Measurements from ENCODE around the gene MYEF2.

Gene MYEF2

GRCh38 chr15:48121849-48122248 is 56.2 kb downstream of the MYEF2 start:
- DNase-seq (ENCODE audit: low read depth): no peak
- TF ChIP-seq, protein P1, sequence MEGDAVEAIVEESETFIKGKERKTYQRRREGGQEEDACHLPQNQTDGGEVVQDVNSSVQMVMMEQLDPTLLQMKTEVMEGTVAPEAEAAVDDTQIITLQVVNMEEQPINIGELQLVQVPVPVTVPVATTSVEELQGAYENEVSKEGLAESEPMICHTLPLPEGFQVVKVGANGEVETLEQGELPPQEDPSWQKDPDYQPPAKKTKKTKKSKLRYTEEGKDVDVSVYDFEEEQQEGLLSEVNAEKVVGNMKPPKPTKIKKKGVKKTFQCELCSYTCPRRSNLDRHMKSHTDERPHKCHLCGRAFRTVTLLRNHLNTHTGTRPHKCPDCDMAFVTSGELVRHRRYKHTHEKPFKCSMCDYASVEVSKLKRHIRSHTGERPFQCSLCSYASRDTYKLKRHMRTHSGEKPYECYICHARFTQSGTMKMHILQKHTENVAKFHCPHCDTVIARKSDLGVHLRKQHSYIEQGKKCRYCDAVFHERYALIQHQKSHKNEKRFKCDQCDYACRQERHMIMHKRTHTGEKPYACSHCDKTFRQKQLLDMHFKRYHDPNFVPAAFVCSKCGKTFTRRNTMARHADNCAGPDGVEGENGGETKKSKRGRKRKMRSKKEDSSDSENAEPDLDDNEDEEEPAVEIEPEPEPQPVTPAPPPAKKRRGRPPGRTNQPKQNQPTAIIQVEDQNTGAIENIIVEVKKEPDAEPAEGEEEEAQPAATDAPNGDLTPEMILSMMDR (conservative IDR thresholded peaks at IDR 0.05; ENCODE audit: low read depth, low read length): no peak
- peak overlapping the region; percentile 43 for H3K4me3 ChIP-seq (ENCODE audit: low read length)

GRCh38 chr15:48120745-48121144 is 57.4 kb downstream of the MYEF2 start, which contains the start of gene SLC24A5:
Gene SLC24A5 (plus strand): TSS chr15:48120990. CDS start chr15:48121045, 55 bp downstream.
- DNase-seq (ENCODE audit: low read depth): no peak

GRCh38 chr15:48119277-48119676 is 58.8 kb downstream of the MYEF2 start:
- no peak overlapping the region for H3K4me3 ChIP-seq (ENCODE audit: low read length)
- no peak for DNase-seq (ENCODE audit: low read depth)
- TF ChIP-seq, protein P1 (conservative IDR thresholded peaks at IDR 0.05; ENCODE audit: low read depth, low read length): no peak

More at GRCh38 chr15:48120745-48121144, 57.4 kb downstream of the MYEF2 start, which contains the start of gene SLC24A5:
- TF ChIP-seq, protein P1 (conservative IDR thresholded peaks at IDR 0.05; ENCODE audit: low read depth, low read length): no peak
- H3K4me3 ChIP-seq (ENCODE audit: low read length): peak within 1 kb of the TSS; percentile 43

DNA sequence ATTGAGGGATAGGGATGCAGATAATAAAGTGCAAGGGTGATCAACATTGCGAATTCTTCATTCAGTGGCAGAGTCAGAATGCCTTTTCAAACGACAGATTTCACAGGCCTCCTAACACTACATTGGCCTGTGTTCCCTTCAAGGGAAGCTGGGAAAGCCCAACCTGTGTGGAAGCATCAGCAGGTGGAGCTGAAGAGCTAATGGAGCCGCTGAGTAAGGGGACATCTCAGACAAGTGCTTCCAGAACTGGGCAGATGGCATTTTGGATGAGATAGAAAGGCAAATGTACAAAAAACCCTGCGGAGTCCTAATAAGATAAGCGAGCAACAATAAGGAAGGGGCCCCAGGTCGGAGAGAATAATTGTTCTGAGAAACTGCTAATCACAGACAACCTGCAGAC is 65.9 kb downstream of the MYEF2 start:
- no peak for DNase-seq (ENCODE audit: low read depth)
- TF ChIP-seq, protein P1 (conservative IDR thresholded peaks at IDR 0.05; ENCODE audit: low read depth, low read length): peak; percentile 73
- no peak overlapping the region for H3K4me3 ChIP-seq (ENCODE audit: low read length)

- TF ChIP-seq, protein P1 (conservative IDR thresholded peaks at IDR 0.05; ENCODE audit: low read depth, low read length): peak; percentile 17
- DNase-seq (ENCODE audit: low read depth): no peak
- H3K4me3 ChIP-seq (ENCODE audit: low read length): no peak overlapping the region
These were observed 68.1 kb downstream of the MYEF2 start for GRCh38 chr15:48109856-48110531.

- TF ChIP-seq, protein P1 (conservative IDR thresholded peaks at IDR 0.05; ENCODE audit: low read depth, low read length): no peak
- DNase-seq (ENCODE audit: low read depth): no peak
- H3K4me3 ChIP-seq (ENCODE audit: low read length): no peak overlapping the region
These were observed 68.9 kb downstream of the MYEF2 start for GRCh38 chr15:48109212-48109611.

DNA sequence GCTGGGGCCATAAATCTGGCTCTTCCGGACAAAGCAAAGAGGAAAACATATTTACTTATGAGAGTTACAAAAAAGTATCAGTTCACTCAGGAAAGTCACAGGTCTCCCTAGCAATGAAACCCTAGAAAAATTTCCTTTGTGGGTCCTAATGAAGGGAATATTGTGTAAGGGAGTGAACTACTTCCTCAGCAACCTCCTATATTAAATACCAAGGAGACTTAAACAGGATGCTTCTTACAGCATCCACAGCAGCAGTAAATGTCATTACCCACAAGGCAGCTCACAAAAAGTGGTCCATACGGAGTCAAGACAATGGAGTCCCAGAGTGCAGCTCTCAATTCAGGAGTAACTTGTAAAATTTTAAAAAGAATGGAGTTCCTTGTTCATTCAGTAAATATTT is 72.2 kb downstream of the MYEF2 start:
- DNase-seq (ENCODE audit: low read depth): no peak
- no peak overlapping the region for H3K4me3 ChIP-seq (ENCODE audit: low read length)
- TF ChIP-seq, protein P1 (conservative IDR thresholded peaks at IDR 0.05; ENCODE audit: low read depth, low read length): no peak
